CD4-positive, alpha-beta T cell treated with Interferon alpha-2 for 1 hour (primary cell): ENCODE measurements around the gene ZFAND6.

ENCODE experiments used
- DNase-seq, 2 donors: peaks; one replicate each; pipeline ENCODE4 v3.0.0-alpha.2; 2020 to 2022

ZFAND6 gene

GRCh38 chr15:80052597-80053304, 6.7 kb upstream of the ZFAND6 start:
- no peak for DNase-seq

GRCh38 chr15:80055933-80056332, 3.5 kb upstream of the ZFAND6 start:
- no peak for DNase-seq

- DNase-seq = no peak
These were observed 1.4 kb upstream of the ZFAND6 start for GRCh38 chr15:80058044-80058443.

GRCh38 chr15:80059786-80060355, 395 bp downstream of the ZFAND6 start:
- DNase-seq = no peak

GRCh38 chr15:80060356-80061006, 1.0 kb downstream of the ZFAND6 start:
- peak; percentile 12 to 37 for DNase-seq

GRCh38 chr15:80061582-80061981, 2.1 kb downstream of the ZFAND6 start:
- no peak for DNase-seq

GRCh38 chr15:80066912-80067311, 7.4 kb downstream of the ZFAND6 start:
- no peak for DNase-seq

- no peak for DNase-seq
These were observed 9.1 kb downstream of the ZFAND6 start for GRCh38 chr15:80068578-80068977.

- no peak for DNase-seq
These were observed 11.4 kb downstream of the ZFAND6 start for GRCh38 chr15:80070840-80071239.

- DNase-seq = no peak
These were observed 12.2 kb downstream of the ZFAND6 start for GRCh38 chr15:80071652-80072051.

- DNase-seq = peak; percentile 14 to 75
These were observed 13.0 kb downstream of the ZFAND6 start for GRCh38 chr15:80072285-80072994.

GRCh38 chr15:80073197-80073596, 13.7 kb downstream of the ZFAND6 start:
- DNase-seq = no peak

GRCh38 chr15:80076321-80077318, 17.1 kb downstream of the ZFAND6 start:
- DNase-seq = no peak

- DNase-seq = peak; percentile 6 to 30
These were observed 21.9 kb downstream of the ZFAND6 start for GRCh38 chr15:80081390-80081789.

- no peak for DNase-seq
These were observed 27.6 kb downstream of the ZFAND6 start for GRCh38 chr15:80087104-80087503.

GRCh38 chr15:80090041-80090440, 30.6 kb downstream of the ZFAND6 start:
- DNase-seq = no peak

- peak in 1 of 2 donors; percentile 14 for DNase-seq
These were observed 31.5 kb downstream of the ZFAND6 start for GRCh38 chr15:80090879-80091503.

GRCh38 chr15:80093854-80094418, 34.5 kb downstream of the ZFAND6 start:
- DNase-seq = no peak

GRCh38 chr15:80095511-80095910, 36.0 kb downstream of the ZFAND6 start:
- no peak for DNase-seq

GRCh38 chr15:80095969-80096368, 36.5 kb downstream of the ZFAND6 start:
- DNase-seq = no peak

GRCh38 chr15:80098341-80098740, 38.9 kb downstream of the ZFAND6 start:
- DNase-seq = no peak
